ENCODE data around the gene GSG1L2.

GSG1L2 gene

GRCh38 chr17:9844153-9844552 lies 22.3 kb upstream of the GSG1L2 start:
- no peaks in the 10 kb centered on the region for H3K9me3 ChIP-seq
- TF ChIP-seq Cebpa-rat (IDR thresholded peaks at IDR 0.05): no peak
- no peaks in the 10 kb centered on the region for H3K36me3 ChIP-seq
- no peaks in the 10 kb centered on the region for H3K4me1 ChIP-seq
- H3K27me3 ChIP-seq: no peaks in the 10 kb centered on the region
- H3K4me2 ChIP-seq: no peak overlapping the region
- no peak overlapping the region for H3K9ac ChIP-seq
- H3K4me3 ChIP-seq: no peak overlapping the region
- no peaks in the 10 kb centered on the region for H4K20me1 ChIP-seq
- H3K27ac ChIP-seq: no peak overlapping the region

DNA sequence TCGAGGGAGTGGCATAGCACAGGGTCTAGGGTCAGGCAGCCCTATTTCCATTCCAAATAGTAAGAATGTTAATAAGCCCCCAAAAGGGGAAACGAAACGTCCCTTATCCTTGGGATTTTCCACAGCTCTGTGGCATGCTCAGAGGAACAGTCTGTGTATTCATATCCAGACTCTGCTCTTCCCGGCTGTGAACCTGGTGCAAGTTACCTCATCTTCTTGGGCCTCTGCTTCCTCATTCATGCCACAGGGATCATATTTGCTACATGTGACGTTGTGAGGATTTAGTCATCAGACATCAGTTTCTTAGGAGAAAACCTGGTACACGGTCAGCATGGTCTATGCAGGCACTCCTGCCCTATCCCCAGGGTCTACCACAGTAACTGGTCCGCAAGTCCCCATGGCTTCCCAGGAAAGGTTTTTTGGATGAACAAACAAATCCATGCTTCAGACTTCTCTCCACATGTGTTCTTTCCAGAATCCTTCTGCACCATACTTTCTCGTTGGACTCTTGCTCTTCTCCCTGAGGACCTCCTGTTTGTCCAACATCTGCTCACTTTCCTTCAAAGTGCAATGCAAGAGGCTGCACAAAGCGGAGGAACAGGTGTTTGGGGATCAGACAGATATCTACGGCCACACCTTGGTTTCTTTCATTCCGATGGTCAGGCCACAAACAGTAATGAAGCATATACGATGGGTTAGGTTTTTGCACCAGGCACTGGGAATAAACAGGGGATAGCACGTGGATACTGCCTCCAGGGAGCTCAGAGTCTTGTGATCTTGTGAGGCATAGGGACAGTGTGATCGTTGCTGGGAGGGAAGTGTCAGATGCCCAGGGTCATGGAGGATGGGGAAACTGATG lies 21.5 kb upstream of the GSG1L2 start:
- no peaks in the 10 kb centered on the region for H4K20me1 ChIP-seq

GRCh38 chr17:9842057-9842758 lies 20.3 kb upstream of the GSG1L2 start:
- H3K4me2 ChIP-seq: no peak overlapping the region
- no peak overlapping the region for H3K27ac ChIP-seq

More for the DNA sequence above, 21.5 kb upstream of the GSG1L2 start:
- H3K4me2 ChIP-seq: no peak overlapping the region
- H3K4me3 ChIP-seq: no peak overlapping the region
- no peaks in the 10 kb centered on the region for H3K9me3 ChIP-seq
- no peaks in the 10 kb centered on the region for H3K36me3 ChIP-seq
- no peak for TF ChIP-seq Cebpa-rat (IDR thresholded peaks at IDR 0.05)
- H3K27me3 ChIP-seq: no peaks in the 10 kb centered on the region
- H3K9ac ChIP-seq: no peak overlapping the region
- no peak overlapping the region for H3K27ac ChIP-seq
- H3K4me1 ChIP-seq: no peaks in the 10 kb centered on the region

GRCh38 chr17:9839433-9839832 lies 17.6 kb upstream of the GSG1L2 start:
- Histone ChIP-seq H3K27ac (no peak overlapping the region), H3K36me3 (no peaks in the 10 kb centered on the region), H3K9me3 (no peaks in the 10 kb centered on the region), H3K27me3 (no peaks in the 10 kb centered on the region), H3K4me1 (no peaks in the 10 kb centered on the region), H3K4me3 (no peak overlapping the region), H4K20me1 (no peaks in the 10 kb centered on the region), H3K9ac (no peak overlapping the region), H3K4me2 (no peak overlapping the region)
- no peak for TF ChIP-seq Cebpa-rat (IDR thresholded peaks at IDR 0.05)

More at GRCh38 chr17:9842057-9842758, 20.3 kb upstream of the GSG1L2 start:
- Histone ChIP-seq H3K4me1 (no peaks in the 10 kb centered on the region), H3K9me3 (no peaks in the 10 kb centered on the region), H3K36me3 (no peaks in the 10 kb centered on the region), H3K27me3 (no peaks in the 10 kb centered on the region), H3K4me3 (no peak overlapping the region), H3K9ac (no peak overlapping the region), H4K20me1 (no peaks in the 10 kb centered on the region)
- no peak for TF ChIP-seq Cebpa-rat (IDR thresholded peaks at IDR 0.05)

GRCh38 chr17:9837551-9838471 lies 15.9 kb upstream of the GSG1L2 start:
- Histone ChIP-seq H3K9me3 (no peaks in the 10 kb centered on the region), H3K27me3 (no peaks in the 10 kb centered on the region), H3K4me2 (no peak overlapping the region), H3K36me3 (no peaks in the 10 kb centered on the region), H3K4me3 (no peak overlapping the region), H4K20me1 (no peaks in the 10 kb centered on the region), H3K9ac (no peak overlapping the region), H3K4me1 (no peaks in the 10 kb centered on the region), H3K27ac (no peak overlapping the region)
- no peak for TF ChIP-seq Cebpa-rat (IDR thresholded peaks at IDR 0.05)

GRCh38 chr17:9833922-9834321 lies 12.0 kb upstream of the GSG1L2 start:
- H3K27ac ChIP-seq: no peak overlapping the region
- no peak overlapping the region for H3K9ac ChIP-seq
- H3K4me3 ChIP-seq: no peak overlapping the region
- H3K36me3 ChIP-seq: no peaks in the 10 kb centered on the region
- no peaks in the 10 kb centered on the region for H3K4me1 ChIP-seq
- TF ChIP-seq Cebpa-rat (IDR thresholded peaks at IDR 0.05): no peak
- no peaks in the 10 kb centered on the region for H3K9me3 ChIP-seq
- no peaks in the 10 kb centered on the region for H4K20me1 ChIP-seq
- no peak overlapping the region for H3K4me2 ChIP-seq
- no peaks in the 10 kb centered on the region for H3K27me3 ChIP-seq

DNA sequence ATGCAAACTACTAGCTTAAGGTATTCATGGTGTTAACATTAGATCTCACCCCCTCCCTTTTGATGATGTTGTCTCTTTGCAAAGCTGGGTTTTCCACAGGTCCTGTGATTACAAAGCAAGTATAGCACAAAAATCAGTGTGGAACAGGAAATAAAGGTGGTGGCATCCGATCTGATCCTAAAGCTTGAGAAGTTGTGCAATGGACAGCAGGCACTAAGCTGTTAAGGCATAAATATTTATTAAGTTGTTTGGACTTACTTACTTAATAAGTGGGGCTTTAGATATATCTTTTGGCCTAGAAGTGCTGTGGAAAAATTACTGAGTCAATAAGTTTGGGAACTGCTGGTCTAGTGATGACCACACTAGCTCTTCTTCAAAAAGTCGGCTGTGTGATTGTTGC lies 8.8 kb upstream of the GSG1L2 start:
- Histone ChIP-seq H3K4me2 (no peak overlapping the region), H3K9ac (no peak overlapping the region), H3K4me1 (peaks cover 8% of the 10 kb centered on the region), H4K20me1 (no peaks in the 10 kb centered on the region), H3K27me3 (no peaks in the 10 kb centered on the region), H3K27ac (no peak overlapping the region), H3K9me3 (no peaks in the 10 kb centered on the region), H3K36me3 (no peaks in the 10 kb centered on the region), H3K4me3 (no peak overlapping the region)
- no peak for TF ChIP-seq Cebpa-rat (IDR thresholded peaks at IDR 0.05)

- no peaks in the 10 kb centered on the region for H4K20me1 ChIP-seq
- no peak overlapping the region for H3K27ac ChIP-seq
- H3K4me2 ChIP-seq: no peak overlapping the region
- TF ChIP-seq Cebpa-rat (IDR thresholded peaks at IDR 0.05): no peak
- no peaks in the 10 kb centered on the region for H3K9me3 ChIP-seq
- no peak overlapping the region for H3K9ac ChIP-seq
- no peaks in the 10 kb centered on the region for H3K36me3 ChIP-seq
- no peaks in the 10 kb centered on the region for H3K27me3 ChIP-seq
- H3K4me1 ChIP-seq: peaks cover 19% of the 10 kb centered on the region
- no peak overlapping the region for H3K4me3 ChIP-seq
Observed at GRCh38 chr17:9829343-9829742, 7.5 kb upstream of the GSG1L2 start.
